IPS-18a (cell line): Measurements from ENCODE around the gene MLXIPL.

ENCODE experiments used
- H3K27ac ChIP-seq: one replicate; pipeline ENCODE4 v1.5.1; 2013; ENCODE audit warnings: low read length
- H3K27me3 ChIP-seq: one replicate; pipeline ENCODE4 v1.6.1; 2013; ENCODE audit warnings: mild to moderate bottlenecking, low read length; ENCODE audit not compliant: control insufficient read depth, insufficient read depth
- H3K36me3 ChIP-seq: one replicate; pipeline ENCODE4 v1.6.1; 2013; ENCODE audit warnings: low read depth, low read length; ENCODE audit not compliant: control insufficient read depth
- H3K4me1 ChIP-seq: one replicate; pipeline ENCODE4 v1.6.1; 2013; ENCODE audit warnings: low read depth, low read length; ENCODE audit not compliant: control insufficient read depth
- H3K4me3 ChIP-seq: one replicate; pipeline ENCODE4 v1.5.1; 2013; ENCODE audit warnings: low read length
- H3K9ac ChIP-seq: one replicate; pipeline ENCODE4 v1.6.1; 2013; ENCODE audit warnings: mild to moderate bottlenecking, low read length, moderate library complexity
- H3K9me3 ChIP-seq: one replicate; pipeline ENCODE4 v1.6.1; 2013; ENCODE audit warnings: low read depth, low read length; ENCODE audit not compliant: control insufficient read depth

MLXIPL gene

DNA sequence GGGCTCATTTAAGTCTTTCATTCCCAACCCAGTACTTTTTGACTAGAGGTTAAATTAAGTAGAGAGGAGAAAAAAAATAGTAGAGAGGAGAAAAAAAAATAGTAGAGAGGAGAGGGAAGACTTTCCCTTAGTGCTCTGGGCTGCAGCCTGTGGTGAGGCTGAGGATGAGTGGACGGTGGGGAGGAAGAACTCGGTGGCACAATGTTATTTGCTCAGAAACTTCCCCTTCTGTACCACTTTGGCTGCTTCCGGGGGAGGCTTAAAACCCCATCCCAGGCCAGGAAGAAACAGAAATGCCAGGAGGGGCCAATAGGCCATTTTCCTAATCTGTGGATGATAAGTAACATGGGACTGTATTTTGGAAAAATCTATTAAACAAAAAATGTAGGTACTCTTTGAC lies 14.6 kb upstream of the MLXIPL start:
- Histone ChIP-seq H3K9ac (no peak overlapping the region), H3K36me3 (no peaks in the 10 kb centered on the region), H3K9me3 (no peaks in the 10 kb centered on the region), H3K4me1 (no peaks in the 10 kb centered on the region), H3K4me3 (no peak overlapping the region), H3K27ac (no peak overlapping the region), H3K27me3 (no peaks in the 10 kb centered on the region)

DNA sequence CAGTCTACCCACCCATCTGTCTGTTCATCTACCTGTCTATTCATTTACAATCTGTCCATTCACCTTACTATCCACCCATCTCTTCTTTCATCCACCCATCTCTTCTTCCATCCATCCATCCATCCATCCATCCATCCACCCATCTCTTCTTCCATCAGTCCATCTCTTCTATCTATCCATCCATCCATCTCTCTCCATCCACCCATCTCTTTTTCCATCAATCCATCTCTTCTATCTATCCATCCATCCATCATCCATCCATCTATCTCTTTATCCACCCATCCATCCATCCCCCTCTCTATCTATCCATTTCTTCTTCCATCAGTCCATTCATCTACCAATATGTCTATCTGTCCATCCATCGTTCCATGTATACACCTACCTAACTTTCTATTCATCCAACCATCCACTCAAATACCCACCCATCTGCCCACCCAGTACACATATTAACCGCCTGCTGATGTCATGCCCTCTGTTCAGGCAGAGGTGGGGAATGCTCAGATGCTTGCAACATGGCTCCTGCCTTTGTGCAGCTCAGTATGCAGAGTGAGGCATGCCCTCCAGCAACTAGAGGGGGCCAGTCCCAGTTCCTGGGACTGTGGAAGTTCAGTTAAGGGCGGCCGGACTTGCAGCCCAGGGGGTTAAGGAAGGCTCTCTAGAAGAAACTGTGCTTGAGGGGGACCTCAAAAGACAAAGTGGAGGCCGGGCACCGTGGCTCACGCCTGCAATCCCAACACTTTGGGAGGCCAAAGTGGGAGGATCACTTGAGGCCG lies 11.3 kb upstream of the MLXIPL start:
- Histone ChIP-seq H3K27ac (no peak overlapping the region), H3K4me1 (no peaks in the 10 kb centered on the region), H3K36me3 (no peaks in the 10 kb centered on the region), H3K9me3 (no peaks in the 10 kb centered on the region), H3K9ac (no peak overlapping the region), H3K4me3 (no peak overlapping the region), H3K27me3 (no peaks in the 10 kb centered on the region)

DNA sequence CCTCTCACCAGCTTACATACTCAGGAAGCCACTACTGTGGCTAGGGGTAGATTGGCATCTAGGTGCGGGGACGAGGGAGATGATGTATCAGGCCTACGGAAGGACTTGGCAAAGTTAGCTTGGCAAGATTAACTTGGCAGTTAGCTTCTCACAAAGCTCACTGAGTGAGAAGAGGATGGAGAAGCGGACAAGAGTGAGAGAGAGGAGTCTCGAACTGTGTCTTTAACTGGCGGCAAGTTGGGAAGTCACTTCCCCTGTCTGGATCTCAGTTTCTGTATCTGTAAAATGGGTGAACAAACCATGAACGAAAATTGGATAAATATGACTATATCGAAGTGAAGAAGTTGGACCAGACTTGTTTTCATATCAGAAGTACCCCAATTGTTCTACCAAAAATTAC lies 9.5 kb upstream of the MLXIPL start:
- Histone ChIP-seq H3K27me3 (no peaks in the 10 kb centered on the region), H3K4me3 (no peak overlapping the region), H3K36me3 (no peaks in the 10 kb centered on the region), H3K9ac (no peak overlapping the region), H3K4me1 (no peaks in the 10 kb centered on the region), H3K9me3 (no peaks in the 10 kb centered on the region), H3K27ac (no peak overlapping the region)

DNA sequence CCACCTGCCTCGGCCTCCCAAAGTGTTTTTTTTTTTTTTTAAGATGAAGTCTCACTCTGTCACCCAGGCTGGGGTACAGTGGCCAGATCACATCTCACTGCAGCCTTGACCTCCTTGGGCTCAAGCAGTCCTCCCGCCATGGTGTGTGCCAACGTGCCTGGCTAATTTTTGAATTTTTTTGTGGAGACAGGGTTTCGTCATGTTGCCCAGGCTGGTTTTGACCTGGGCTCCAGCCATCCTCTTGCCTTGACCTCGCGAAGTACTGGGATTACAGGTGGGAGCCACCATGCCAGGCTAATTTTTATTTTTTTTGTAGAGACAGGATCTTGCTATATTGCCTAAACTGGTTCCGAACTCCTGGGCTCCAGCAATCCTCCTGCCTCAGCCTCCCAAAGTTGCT lies 9.0 kb upstream of the MLXIPL start:
- Histone ChIP-seq H3K9me3 (no peaks in the 10 kb centered on the region), H3K9ac (no peak overlapping the region)

DNA sequence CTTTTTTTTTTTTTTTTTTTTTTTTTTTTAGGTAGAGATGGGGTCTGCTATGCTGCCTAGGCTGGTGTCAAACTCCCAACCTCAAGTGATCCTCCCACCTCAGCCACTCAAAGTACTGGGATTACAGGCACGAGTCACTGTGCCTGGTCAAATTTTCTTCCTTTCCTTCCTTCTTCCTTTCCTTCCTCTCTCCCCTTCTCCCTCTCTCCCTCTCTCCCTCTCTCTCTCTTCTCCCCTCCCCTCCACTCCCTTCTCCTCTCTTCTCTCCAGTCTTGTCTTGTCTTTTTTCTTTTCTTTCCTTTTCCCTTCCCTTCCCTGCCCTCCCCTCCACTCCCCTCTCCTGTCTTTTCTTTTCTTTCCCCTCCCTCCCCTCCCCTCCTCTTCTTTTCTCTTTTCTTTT lies 7.2 kb upstream of the MLXIPL start:
- Histone ChIP-seq H3K9ac (no peak overlapping the region), H3K27me3 (no peaks in the 10 kb centered on the region), H3K36me3 (no peaks in the 10 kb centered on the region), H3K4me3 (no peak overlapping the region), H3K9me3 (no peaks in the 10 kb centered on the region), H3K27ac (no peak overlapping the region), H3K4me1 (no peaks in the 10 kb centered on the region)

More for the DNA sequence above, 9.0 kb upstream of the MLXIPL start:
- Histone ChIP-seq H3K4me3 (no peak overlapping the region), H3K4me1 (no peaks in the 10 kb centered on the region), H3K36me3 (no peaks in the 10 kb centered on the region), H3K27me3 (no peaks in the 10 kb centered on the region), H3K27ac (no peak overlapping the region)

DNA sequence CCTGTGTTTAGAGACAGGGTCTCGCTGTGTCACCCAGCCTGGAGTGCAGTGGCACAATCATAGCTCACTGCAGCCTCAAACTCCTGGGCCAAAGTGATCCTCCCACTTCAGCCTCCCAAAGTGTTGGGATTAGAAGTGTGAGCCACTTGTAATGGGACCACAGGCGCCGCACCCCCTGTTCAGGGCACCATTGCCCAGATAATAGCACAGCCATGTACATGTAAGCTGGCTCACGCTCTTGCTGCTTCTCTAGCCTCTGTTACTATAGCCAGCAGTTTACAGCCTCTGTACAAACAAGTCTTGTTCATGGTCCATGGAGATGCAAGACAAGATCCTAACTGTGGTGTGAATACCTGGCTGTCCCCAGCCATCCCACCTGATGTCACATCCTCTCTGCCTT lies 4.2 kb upstream of the MLXIPL start:
- no peak overlapping the region for H3K9ac ChIP-seq
- no peak overlapping the region for H3K4me3 ChIP-seq
- H3K27ac ChIP-seq = no peak overlapping the region
- no peaks in the 10 kb centered on the region for H3K36me3 ChIP-seq
- peaks cover 3% of the 10 kb centered on the region for H3K4me1 ChIP-seq
- no peaks in the 10 kb centered on the region for H3K9me3 ChIP-seq
- peaks cover 7% of the 10 kb centered on the region for H3K27me3 ChIP-seq

DNA sequence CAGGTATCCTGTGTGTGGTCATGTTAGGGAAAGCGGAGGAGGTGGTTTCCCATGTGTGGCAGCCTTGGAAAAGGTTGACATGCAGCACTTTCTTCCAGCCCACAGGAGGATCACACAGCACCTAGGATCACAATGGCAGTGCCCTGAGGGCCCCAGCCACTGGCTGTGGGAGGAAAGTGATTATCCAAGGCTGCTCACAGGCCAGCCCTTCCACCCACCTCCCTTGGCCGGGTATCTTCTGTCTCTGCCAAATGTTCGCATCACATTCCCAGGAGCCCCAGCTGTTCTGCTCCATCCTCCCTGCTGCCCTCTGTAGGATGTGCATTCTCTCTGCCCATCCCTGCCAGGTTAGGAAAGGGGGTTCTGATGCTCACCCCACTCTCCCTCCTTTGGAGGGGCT lies 2.5 kb upstream of the MLXIPL start:
- Histone ChIP-seq H3K27me3 (peaks cover 19% of the 10 kb centered on the region), H3K27ac (no peak overlapping the region), H3K9me3 (no peaks in the 10 kb centered on the region)

DNA sequence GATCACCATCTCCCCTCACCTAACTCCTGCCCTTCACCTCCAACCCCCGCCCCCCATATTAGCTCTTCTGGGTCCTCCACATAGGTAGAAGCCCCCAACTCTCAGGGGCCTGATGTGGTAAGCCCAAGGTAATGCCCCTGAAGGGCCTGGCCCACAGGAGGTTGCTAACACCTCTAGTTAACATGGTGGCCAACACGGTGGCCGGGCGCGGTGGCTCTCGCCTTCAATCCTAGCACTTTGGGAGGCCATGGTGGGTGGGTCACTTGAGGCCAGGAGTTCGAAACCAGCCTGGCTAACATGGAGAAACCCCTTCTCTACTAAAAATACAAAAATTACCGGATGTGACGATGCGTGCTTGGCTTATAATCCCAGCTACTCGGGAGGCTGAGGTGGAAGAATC lies 954 bp upstream of the MLXIPL start:
- Histone ChIP-seq H3K27me3 (peaks cover 19% of the 10 kb centered on the region), H3K36me3 (no peaks in the 10 kb centered on the region)

More for the DNA sequence above, 2.5 kb upstream of the MLXIPL start:
- Histone ChIP-seq H3K36me3 (no peaks in the 10 kb centered on the region), H3K4me3 (no peak overlapping the region), H3K9ac (no peak overlapping the region), H3K4me1 (peaks cover 7% of the 10 kb centered on the region)

DNA sequence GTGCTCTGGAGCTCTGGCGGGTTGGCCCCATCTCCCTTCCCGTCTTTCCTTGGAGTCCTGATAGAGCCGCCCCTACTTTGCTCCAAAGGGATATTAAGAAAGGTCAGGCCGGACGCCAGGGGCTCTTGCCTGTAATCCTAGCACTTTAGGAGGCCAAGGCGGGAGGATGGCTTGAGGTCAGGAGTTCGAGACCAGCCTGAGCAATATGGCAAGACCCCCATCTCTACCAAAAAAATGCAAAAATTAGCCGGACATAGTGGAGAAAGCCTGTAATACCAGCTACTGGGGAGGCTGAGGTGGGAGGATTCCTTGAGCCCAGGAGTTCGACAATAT lies 313 bp upstream of the MLXIPL start:
- H3K9me3 ChIP-seq = no peaks in the 10 kb centered on the region
- peaks cover 7% of the 10 kb centered on the region for H3K4me1 ChIP-seq
- no peaks in the 10 kb centered on the region for H3K36me3 ChIP-seq
- H3K4me3 ChIP-seq = peak overlapping the region; percentile 67
- H3K9ac ChIP-seq = no peak overlapping the region
- peaks cover 19% of the 10 kb centered on the region for H3K27me3 ChIP-seq
- H3K27ac ChIP-seq = no peak overlapping the region

More for the DNA sequence above, 954 bp upstream of the MLXIPL start:
- Histone ChIP-seq H3K27ac (no peak overlapping the region), H3K9ac (no peak overlapping the region), H3K9me3 (no peaks in the 10 kb centered on the region), H3K4me3 (no peak overlapping the region), H3K4me1 (peaks cover 7% of the 10 kb centered on the region)

DNA sequence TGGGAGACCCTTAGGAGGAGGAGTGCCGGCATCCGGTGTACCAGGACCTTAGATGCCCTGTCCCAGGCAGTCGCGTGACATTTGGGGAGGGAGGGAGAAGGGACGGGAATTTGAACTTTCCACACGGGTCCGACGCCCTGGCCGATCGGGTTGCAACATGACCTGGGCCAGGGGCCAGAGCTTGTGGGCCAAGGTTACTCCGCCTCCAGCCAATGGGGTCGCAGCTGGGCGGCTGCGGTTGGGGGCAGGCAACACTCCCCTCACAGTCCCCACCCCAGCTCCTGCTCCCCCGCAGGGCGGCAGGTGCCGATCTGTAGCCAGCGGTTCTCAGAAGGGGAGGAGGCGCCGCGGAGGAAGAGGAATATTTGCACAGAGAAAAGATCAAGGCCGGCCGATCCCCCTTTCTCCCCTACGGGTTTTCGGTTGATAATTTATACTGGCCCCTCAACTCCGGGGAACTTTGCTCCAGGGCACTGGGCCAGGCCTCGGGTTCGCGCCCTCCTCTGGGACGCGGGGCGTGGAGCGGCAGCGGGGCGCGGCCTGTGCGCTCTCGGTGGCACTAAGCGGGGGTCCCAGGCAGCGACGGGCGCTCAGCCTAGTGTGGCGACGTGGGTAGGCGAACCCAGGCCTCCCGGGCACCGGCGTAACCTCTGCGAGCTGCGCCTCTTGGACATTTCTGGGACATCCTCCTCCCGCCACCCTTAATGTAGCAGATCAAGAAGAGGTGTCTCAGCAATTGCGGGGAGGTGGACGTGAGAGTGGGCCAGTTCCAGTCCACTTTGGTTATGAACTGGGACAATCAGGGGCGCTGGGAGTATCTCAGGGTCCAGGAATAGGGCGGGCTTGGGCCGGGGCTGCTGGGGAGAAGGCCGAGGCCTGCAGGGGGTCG lies 1.2 kb downstream of the MLXIPL start:
- Histone ChIP-seq H3K4me1 (peaks cover 7% of the 10 kb centered on the region), H3K4me3 (peak overlapping the region; percentile 67), H3K9ac (no peak overlapping the region), H3K36me3 (no peaks in the 10 kb centered on the region), H3K9me3 (no peaks in the 10 kb centered on the region), H3K27me3 (peaks cover 19% of the 10 kb centered on the region), H3K27ac (no peak overlapping the region)

DNA sequence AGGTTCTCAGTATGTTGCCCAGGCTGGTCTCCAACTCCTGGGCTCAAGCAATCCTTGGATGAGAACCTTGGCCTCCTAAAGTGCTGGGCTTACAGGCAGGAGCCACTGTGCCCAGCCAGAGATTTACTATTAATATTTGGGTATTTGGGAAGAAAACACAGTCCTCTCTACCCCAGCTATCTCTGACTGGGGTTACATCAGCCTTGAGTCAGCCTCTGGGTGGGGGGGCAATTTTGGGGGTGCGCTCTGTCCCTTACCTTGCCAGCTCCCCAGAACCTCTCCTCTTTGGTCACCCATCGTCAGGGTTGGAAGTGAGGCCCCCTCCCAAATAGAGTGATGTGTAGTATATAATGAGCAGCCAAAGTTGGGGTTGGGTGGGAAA lies 1.8 kb downstream of the MLXIPL start:
- peak overlapping the region; percentile 67 for H3K4me3 ChIP-seq
- H3K36me3 ChIP-seq = no peaks in the 10 kb centered on the region
- no peaks in the 10 kb centered on the region for H3K9me3 ChIP-seq
- H3K4me1 ChIP-seq = peaks cover 7% of the 10 kb centered on the region
- H3K9ac ChIP-seq = no peak overlapping the region
- no peak overlapping the region for H3K27ac ChIP-seq
- peaks cover 19% of the 10 kb centered on the region for H3K27me3 ChIP-seq
